ENCODE results near the gene PRKAA1.
A peak's percentile ranks its signal among the peaks of the same experiment; 100 is the strongest.
"Not testable (repeated sequence)": the region's sequence is repeated elsewhere in the genome, so short reads cannot be mapped to it uniquely, and the experiment has no call there.

Gene PRKAA1

GRCh38 chr5:40792691-40793090, 5.5 kb downstream of the PRKAA1 start:
- H3K27ac ChIP-seq (ENCODE audit: extremely low read depth, low read depth, low read length); POLR2A ChIA-PET; H3K9me3 ChIP-seq (ENCODE audit: control insufficient read depth, insufficient read depth, low read depth, low read length); H3K4me3 ChIP-seq (ENCODE audit: low read depth, low read length); H3K36me3 ChIP-seq (ENCODE audit: control insufficient read depth in 2 of 2, insufficient read depth in 1 of 2, low read length in 2 of 2): not testable (repeated sequence)
- TF ChIP-seq ZEB2 (tag by site-specific recombination; IDR thresholded peaks at IDR 0.05) (0 out of 2 replicates have a peak, but pooled peaks have one; percentile 30), EGR2 (tag by site-specific recombination; IDR thresholded peaks at IDR 0.05; ENCODE audit: low read depth) (peak; percentile 91), ZFHX2 (tag by site-specific recombination; conservative IDR thresholded peaks at IDR 0.05) (peak; percentile 72)
- peaks cover 19% of the 10 kb centered on the region for H3K4me1 ChIP-seq (ENCODE audit: control insufficient read depth, insufficient read depth, low read length)
- CTCF ChIA-PET: interaction anchor here (0.6 kb wide), 1 partner anchor 1509 kb away, joined by 3 read pairs; no protein-coding TSS in a partner anchor

GRCh38 chr5:40791715-40792139, 6.4 kb downstream of the PRKAA1 start:
- Histone ChIP-seq H3K4me3 (ENCODE audit: low read depth, low read length) (no peak overlapping the region), H3K27ac (ENCODE audit: extremely low read depth, low read depth, low read length) (no peak overlapping the region), H3K36me3 (ENCODE audit: control insufficient read depth in 2 of 2, insufficient read depth in 1 of 2, low read length in 2 of 2) (peaks cover 0 to 8% of the 10 kb centered on the region in 2 experiments; a peak in 1 of 3 replicates), H3K9me3 (ENCODE audit: control insufficient read depth, insufficient read depth, low read depth, low read length) (no peaks in the 10 kb centered on the region), H3K4me1 (ENCODE audit: control insufficient read depth, insufficient read depth, low read length) (peaks cover 17% of the 10 kb centered on the region)
- CTCF ChIA-PET: interaction anchor here (0.9 kb wide), 1 partner anchor 70 kb away, joined by 4 read pairs; no protein-coding TSS in a partner anchor
- POLR2A ChIA-PET: no interaction called here
- TF ChIP-seq ZNF626 (tag by site-specific recombination; IDR thresholded peaks at IDR 0.05) (no peak), TCF7L2 (IDR thresholded peaks at IDR 0.05; ENCODE audit: borderline replicate concordance, low read depth, low read length) (no peak), ZNF239 (tag by site-specific recombination; IDR thresholded peaks at IDR 0.05) (no peak), ZNF701 (tag by site-specific recombination; IDR thresholded peaks at IDR 0.05) (no peak), ZNF112 (tag by site-specific recombination; IDR thresholded peaks at IDR 0.05) (no peak), ZNF362 (tag by site-specific recombination; IDR thresholded peaks at IDR 0.05) (no peak), ZNF423 (tag by site-specific recombination; IDR thresholded peaks at IDR 0.05) (no peak), ZNF768 (tag by site-specific recombination; IDR thresholded peaks at IDR 0.05) (no peak), PRDM1 (tag by site-specific recombination; IDR thresholded peaks at IDR 0.05) (no peak), ZBTB6 (tag by site-specific recombination; IDR thresholded peaks at IDR 0.05) (no peak), ZSCAN5A (tag by site-specific recombination; IDR thresholded peaks at IDR 0.05) (no peak), FEZF1 (tag by site-specific recombination; IDR thresholded peaks at IDR 0.05) (peak; percentile 58), ZNF114 (tag by site-specific recombination; IDR thresholded peaks at IDR 0.05) (no peak), MZF1 (tag by site-specific recombination; IDR thresholded peaks at IDR 0.05; ENCODE audit: borderline replicate concordance) (peak; percentile 63; the same call in 1 of the 2 replicates), WT1 (tag by site-specific recombination; IDR thresholded peaks at IDR 0.05) (no peak), ZNF23 (tag by site-specific recombination; IDR thresholded peaks at IDR 0.05; ENCODE audit: borderline replicate concordance) (no peak), PRDM6 (tag by site-specific recombination; IDR thresholded peaks at IDR 0.05) (peak; percentile 77), IKZF3 (tag by site-specific recombination; IDR thresholded peaks at IDR 0.05) (0 out of 2 replicates have a peak, but pooled peaks have one; percentile 28), GLIS2 (tag by site-specific recombination; IDR thresholded peaks at IDR 0.05) (no peak), ZNF366 (tag by site-specific recombination; conservative IDR thresholded peaks at IDR 0.05) (no peak)
- TF ChIP-seq, protein P1, sequence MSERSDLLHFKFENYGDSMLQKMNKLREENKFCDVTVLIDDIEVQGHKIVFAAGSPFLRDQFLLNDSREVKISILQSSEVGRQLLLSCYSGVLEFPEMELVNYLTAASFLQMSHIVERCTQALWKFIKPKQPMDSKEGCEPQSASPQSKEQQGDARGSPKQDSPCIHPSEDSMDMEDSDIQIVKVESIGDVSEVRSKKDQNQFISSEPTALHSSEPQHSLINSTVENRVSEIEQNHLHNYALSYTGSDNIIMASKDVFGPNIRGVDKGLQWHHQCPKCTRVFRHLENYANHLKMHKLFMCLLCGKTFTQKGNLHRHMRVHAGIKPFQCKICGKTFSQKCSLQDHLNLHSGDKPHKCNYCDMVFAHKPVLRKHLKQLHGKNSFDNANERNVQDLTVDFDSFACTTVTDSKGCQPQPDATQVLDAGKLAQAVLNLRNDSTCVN (tag by site-specific recombination; optimal IDR thresholded peaks at IDR 0.05): no peak
- TF ChIP-seq, protein P2, sequence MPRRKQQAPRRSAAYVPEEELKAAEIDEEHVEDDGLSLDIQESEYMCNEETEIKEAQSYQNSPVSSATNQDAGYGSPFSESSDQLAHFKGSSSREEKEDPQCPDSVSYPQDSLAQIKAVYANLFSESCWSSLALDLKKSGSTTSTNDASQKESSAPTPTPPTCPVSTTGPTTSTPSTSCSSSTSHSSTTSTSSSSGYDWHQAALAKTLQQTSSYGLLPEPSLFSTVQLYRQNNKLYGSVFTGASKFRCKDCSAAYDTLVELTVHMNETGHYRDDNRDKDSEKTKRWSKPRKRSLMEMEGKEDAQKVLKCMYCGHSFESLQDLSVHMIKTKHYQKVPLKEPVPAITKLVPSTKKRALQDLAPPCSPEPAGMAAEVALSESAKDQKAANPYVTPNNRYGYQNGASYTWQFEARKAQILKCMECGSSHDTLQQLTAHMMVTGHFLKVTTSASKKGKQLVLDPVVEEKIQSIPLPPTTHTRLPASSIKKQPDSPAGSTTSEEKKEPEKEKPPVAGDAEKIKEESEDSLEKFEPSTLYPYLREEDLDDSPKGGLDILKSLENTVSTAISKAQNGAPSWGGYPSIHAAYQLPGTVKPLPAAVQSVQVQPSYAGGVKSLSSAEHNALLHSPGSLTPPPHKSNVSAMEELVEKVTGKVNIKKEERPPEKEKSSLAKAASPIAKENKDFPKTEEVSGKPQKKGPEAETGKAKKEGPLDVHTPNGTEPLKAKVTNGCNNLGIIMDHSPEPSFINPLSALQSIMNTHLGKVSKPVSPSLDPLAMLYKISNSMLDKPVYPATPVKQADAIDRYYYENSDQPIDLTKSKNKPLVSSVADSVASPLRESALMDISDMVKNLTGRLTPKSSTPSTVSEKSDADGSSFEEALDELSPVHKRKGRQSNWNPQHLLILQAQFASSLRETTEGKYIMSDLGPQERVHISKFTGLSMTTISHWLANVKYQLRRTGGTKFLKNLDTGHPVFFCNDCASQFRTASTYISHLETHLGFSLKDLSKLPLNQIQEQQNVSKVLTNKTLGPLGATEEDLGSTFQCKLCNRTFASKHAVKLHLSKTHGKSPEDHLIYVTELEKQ (tag by site-specific recombination; IDR thresholded peaks at IDR 0.05; ENCODE audit: borderline replicate concordance): no peak

All from HEK293 (cell line).